Fibroblast of lung (primary cell): ENCODE results near the gene PIGZ.
A peak's percentile ranks its signal among the peaks of the same experiment; 100 is the strongest.

Experiments
- EZH2 ChIP-seq: IDR thresholded peaks from 2 replicates; pipeline ENCODE4 v1.5.1; 2012; ENCODE audit warnings: low read length, control low read depth, mild to moderate bottlenecking; ENCODE audit errors: missing control alignments
- TF ChIP-seq, protein P1 (sequence below), 2 donors: IDR thresholded peaks in 1 of 2; conservative IDR thresholded peaks in 1 of 2; 1 replicate in 1 of 2; 2 replicates in 1 of 2; pipeline ENCODE4 v1.5.1; 2011 to 2012; ENCODE audit warnings: low read length in 2 of 2, control low read depth in 1 of 2, inconsistent platforms in 1 of 2, low read depth in 1 of 2, mild to moderate bottlenecking in 1 of 2

DNA sequence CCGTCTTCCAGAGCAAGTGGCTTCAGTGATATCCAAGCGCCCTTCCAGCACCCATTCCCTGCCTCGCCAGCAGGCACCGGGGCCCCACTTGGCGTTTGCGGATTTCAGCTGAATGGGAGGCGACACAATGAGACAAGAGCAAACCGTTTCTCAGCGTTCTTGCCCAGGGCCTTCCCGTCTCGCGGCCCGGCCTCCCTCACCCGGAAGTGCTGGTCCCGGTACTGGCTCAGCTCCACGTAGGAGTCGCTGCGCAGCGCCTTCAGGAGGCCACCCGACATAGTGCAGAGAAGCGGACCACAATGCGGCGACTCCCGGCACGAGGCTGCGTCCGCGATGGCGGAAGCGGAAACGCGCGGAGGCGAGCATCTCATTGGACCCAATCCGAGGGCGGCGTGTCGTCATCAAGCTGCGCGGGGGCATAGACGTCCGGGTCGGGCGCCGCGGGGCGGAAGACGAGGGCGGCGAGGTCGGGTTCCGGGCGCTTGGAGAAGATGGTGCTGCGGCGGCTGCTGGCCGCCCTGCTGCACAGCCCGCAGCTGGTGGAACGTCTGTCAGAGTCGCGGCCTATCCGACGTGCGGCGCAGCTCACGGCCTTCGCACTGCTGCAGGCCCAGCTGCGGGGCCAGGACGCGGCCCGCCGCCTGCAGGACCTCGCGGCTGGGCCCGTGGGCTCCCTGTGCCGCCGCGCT, 26.3 kb downstream of the PIGZ start, which contains the start of gene NCBP2:
- TF ChIP-seq EZH2 = no peak
- TF ChIP-seq, protein P1, sequence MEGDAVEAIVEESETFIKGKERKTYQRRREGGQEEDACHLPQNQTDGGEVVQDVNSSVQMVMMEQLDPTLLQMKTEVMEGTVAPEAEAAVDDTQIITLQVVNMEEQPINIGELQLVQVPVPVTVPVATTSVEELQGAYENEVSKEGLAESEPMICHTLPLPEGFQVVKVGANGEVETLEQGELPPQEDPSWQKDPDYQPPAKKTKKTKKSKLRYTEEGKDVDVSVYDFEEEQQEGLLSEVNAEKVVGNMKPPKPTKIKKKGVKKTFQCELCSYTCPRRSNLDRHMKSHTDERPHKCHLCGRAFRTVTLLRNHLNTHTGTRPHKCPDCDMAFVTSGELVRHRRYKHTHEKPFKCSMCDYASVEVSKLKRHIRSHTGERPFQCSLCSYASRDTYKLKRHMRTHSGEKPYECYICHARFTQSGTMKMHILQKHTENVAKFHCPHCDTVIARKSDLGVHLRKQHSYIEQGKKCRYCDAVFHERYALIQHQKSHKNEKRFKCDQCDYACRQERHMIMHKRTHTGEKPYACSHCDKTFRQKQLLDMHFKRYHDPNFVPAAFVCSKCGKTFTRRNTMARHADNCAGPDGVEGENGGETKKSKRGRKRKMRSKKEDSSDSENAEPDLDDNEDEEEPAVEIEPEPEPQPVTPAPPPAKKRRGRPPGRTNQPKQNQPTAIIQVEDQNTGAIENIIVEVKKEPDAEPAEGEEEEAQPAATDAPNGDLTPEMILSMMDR (conservative IDR thresholded peaks at IDR 0.05 in 1 of 2, IDR thresholded peaks at IDR 0.05 in 1 of 2; ENCODE audit: low read depth in 1 of 2, low read length in 2 of 2) = peak; percentile 50 to 70
